ENCODE results near the gene COPS7A. TPM values are rescaled to one million over a fixed set of nuclear protein-coding genes. Genes with fewer than 3 reads are reported as not detected.
A peak's percentile ranks its signal among the peaks of the same experiment; 100 is the strongest.
"Not testable (repeated sequence)": the region's sequence is repeated elsewhere in the genome, so short reads cannot be mapped to it uniquely, and the experiment has no call there.

COPS7A gene
- total and polyA plus RNA-seq, 9 of the 15 experiments (the other 6 are each of a cell fraction or from before 2014, with no cell fraction given), result 12.7 to 36.0 (median 24.3) TPM

DNA sequence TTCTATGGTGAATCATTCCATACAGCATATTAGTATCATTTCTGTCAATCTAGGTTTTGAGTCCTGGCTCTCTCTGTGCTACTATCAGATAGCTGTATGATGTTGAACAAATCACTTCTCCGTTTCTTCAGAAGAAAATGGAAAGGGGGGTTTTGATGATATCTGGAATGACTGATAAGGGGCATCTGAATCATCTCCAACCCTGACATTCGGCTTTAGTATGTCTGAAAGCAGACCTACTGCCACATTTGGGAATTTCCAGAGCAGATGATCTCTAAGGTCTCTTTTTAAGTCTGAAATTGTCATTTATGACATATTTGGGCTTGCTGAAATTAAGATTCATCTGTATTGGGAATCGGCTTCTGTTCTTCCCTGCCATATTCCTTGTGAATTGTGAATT is 19.0 kb downstream of the COPS7A start (continued):
- TF ChIP-seq RBM17 (IDR thresholded peaks at IDR 0.05; ENCODE audit: borderline replicate concordance, low read depth, low read length), result no peak
- no peak for TF ChIP-seq PTBP1 (IDR thresholded peaks at IDR 0.05; ENCODE audit: low read depth, low read length)

DNA sequence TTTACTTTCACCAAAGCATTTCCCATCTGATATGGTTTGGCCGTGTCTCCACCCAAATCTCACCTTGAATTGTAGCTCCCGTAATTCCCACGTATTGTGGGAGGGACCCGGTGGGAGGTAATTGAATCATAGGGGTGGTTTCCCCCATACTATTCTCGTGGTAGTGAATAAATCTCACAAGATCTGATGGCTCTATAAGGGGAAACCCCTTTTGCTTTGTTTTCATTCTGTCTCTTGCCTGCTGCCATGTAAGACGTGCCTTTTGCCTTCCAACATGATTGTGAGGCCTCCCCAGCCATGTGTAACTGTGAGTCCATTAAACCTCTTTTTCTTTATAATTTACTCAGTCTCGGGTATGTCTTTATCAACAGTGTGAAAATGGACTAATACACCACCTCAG is 19.5 kb downstream of the COPS7A start:
- H3K4me2 ChIP-seq (ENCODE audit: insufficient read depth, low read length); H2AFZ ChIP-seq (ENCODE audit: low read depth, low read length); H3K9ac ChIP-seq (ENCODE audit: insufficient read depth in 1 of 2, low read depth in 2 of 2, low read length in 2 of 2); FAIRE-seq; intact Hi-C loops (cut with micrococcal nuclease); ATAC-seq; DNase-seq (ENCODE audit: extremely low read depth in 1 of 4, low spot score in 3 of 4); CTCF ChIA-PET (ENCODE audit: low intra/inter-chr PET ratio); in situ Hi-C loops (cut with MboI); H3K79me2 ChIP-seq (ENCODE audit: control insufficient read depth, insufficient read depth, low read length); BruUV-seq (replicated peaks); H3K4me3 ChIP-seq; H3K9me1 ChIP-seq (ENCODE audit: control insufficient read depth, insufficient read depth, low read length); H3K9me3 ChIP-seq (replicated peaks; ENCODE audit: control insufficient read depth, insufficient read depth, low read depth, low read length); H3K27ac ChIP-seq (ENCODE audit: extremely low read depth, low read depth, low read length); H3K27me3 ChIP-seq (ENCODE audit: control insufficient read depth in 2 of 2, insufficient read depth in 2 of 2, low read length in 2 of 2); H4K20me1 ChIP-seq (replicated peaks; ENCODE audit: control insufficient read depth, insufficient read depth, low read length): not testable (repeated sequence)
- 15% methylated on average over 7 of the region's 7 CpGs for WGBS (ENCODE audit: insufficient coverage, low coverage, missing lambda C conversion rate)
- H3K36me3 ChIP-seq (ENCODE audit: control insufficient read depth, insufficient read depth, low read length), result peaks cover 26% of the 10 kb centered on the region; the same call in 2 of the 3 replicates
- H3K4me1 ChIP-seq (replicated peaks in 1 of 2; ENCODE audit: control insufficient read depth in 2 of 2, insufficient read depth in 2 of 2, low read length in 2 of 2), result peaks cover 10 to 21% of the 10 kb centered on the region in 2 experiments; a peak in 3 of 5 replicates
- POLR2A ChIA-PET, result interaction anchor here (0.6 to 0.9 kb wide), 2 partner anchors 124 to 273 kb away, joined by 3 read pairs; partner anchors contain the start of genes TPI1 and VAMP1
- peak; percentile 32; the same call in 1 of the 2 replicates for TF ChIP-seq TRIM28 (IDR thresholded peaks at IDR 0.05)
- TF ChIP-seq TRIM24 (IDR thresholded peaks at IDR 0.05), result peak in 1 of 2 experiments; percentile 33; a peak in 1 of 4 replicates
- peak; percentile 32; the same call in 1 of the 2 replicates for TF ChIP-seq ZNF431 (CRISPR knock-in tag; IDR thresholded peaks at IDR 0.05)
- TF ChIP-seq CBFA2T3 (IDR thresholded peaks at IDR 0.05), result peak; percentile 25; the same call in 1 of the 2 replicates
- TF ChIP-seq ZFP36 (IDR thresholded peaks at IDR 0.05; ENCODE audit: low read depth, low read length, partially characterized antibody), result peak; percentile 73

Measured in K562 (cell line).